Nephron progenitor cell (in vitro differentiated cells): ENCODE measurements around the gene NBEA.
"Not testable (repeated sequence)": the region's sequence is repeated elsewhere in the genome, so short reads cannot be mapped to it uniquely, and the experiment has no call there.

Source experiments
- DNase-seq: peaks from one replicate; pipeline ENCODE4 v3.0.0; 2021
- H3K27ac Mint-ChIP-seq: 2 replicates; pipeline ENCODE4 v1.8.0; 2021; ENCODE audit warnings: mild to moderate bottlenecking, moderate library complexity, mixed read lengths
- H3K27me3 Mint-ChIP-seq: 2 replicates; pipeline ENCODE4 v1.8.0; 2021; ENCODE audit warnings: mild to moderate bottlenecking, low read depth, mixed read lengths; ENCODE audit not compliant: poor library complexity
- H3K36me3 Mint-ChIP-seq: 2 replicates; pipeline ENCODE4 v1.8.0; 2021; ENCODE audit warnings: low read depth, mixed read lengths
- H3K4me1 Mint-ChIP-seq: 2 replicates; pipeline ENCODE4 v1.8.0; 2021; ENCODE audit warnings: mixed read lengths
- H3K4me3 Mint-ChIP-seq: 2 replicates; pipeline ENCODE4 v1.8.0; 2021; ENCODE audit warnings: mild to moderate bottlenecking, moderate library complexity, mixed read lengths
- H3K9me3 Mint-ChIP-seq: 2 replicates; pipeline ENCODE4 v1.8.0; 2021; ENCODE audit warnings: mild to moderate bottlenecking, moderate library complexity, mixed read lengths
- CTCF ChIP-seq: fragments of 200-600 bp; sonication (generic); IDR thresholded peaks from 2 replicates; pipeline ENCODE4 v1.5.0; 2021; ENCODE audit warnings: antibody characterized with exemption

NBEA gene

GRCh38 chr13:34964558-34964957 is 22.5 kb downstream of the NBEA start:
- H3K27ac Mint-ChIP-seq = no peak overlapping the region

DNA sequence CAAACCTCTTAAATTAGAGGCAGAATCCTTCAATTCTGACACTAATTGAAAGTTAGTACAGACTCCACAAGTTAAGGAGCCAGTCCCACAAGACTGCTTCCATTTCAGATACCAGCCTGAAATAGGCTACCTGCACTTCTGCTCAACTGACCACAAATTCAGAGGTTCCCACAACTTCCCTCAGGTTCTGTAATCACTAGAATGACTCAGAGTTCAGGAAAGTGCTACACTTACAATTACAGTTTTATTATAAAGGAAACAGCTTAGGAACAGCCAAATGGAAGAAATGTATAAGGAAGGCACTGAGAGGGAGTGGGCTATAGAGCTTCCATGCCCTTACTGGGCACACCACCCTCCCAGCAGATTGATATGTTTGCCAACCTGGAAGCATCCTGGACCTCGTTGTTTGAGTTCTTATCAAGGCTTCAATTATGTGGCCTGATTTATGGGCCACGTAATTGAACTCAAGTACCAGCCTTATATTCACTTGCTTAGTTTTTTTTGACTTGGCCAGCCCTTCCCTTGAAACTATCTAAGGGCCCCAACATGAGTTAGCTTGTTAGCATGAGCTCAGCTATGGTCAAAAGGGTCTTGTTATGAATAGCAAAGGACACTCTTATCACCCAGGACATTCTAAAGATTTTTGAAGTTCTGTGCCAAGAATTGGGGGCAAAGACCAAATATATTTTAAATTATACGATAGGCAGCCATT is 25.9 kb downstream of the NBEA start:
- no peaks in the 10 kb centered on the region for H3K4me1 Mint-ChIP-seq
- TF ChIP-seq CTCF = no peak
- no peak for DNase-seq
- no peaks in the 10 kb centered on the region for H3K27me3 Mint-ChIP-seq
- no peak overlapping the region for H3K27ac Mint-ChIP-seq
- H3K36me3 Mint-ChIP-seq = peaks cover 41% of the 10 kb centered on the region
- H3K4me3 Mint-ChIP-seq = no peak overlapping the region
- peaks cover 40% of the 10 kb centered on the region for H3K9me3 Mint-ChIP-seq

More at GRCh38 chr13:34964558-34964957, 22.5 kb downstream of the NBEA start:
- H3K9me3 Mint-ChIP-seq = peaks cover 7% of the 10 kb centered on the region
- TF ChIP-seq CTCF = no peak
- peaks cover 8% of the 10 kb centered on the region for H3K36me3 Mint-ChIP-seq
- no peak for DNase-seq
- H3K4me3 Mint-ChIP-seq = no peak overlapping the region
- no peaks in the 10 kb centered on the region for H3K4me1 Mint-ChIP-seq
- no peaks in the 10 kb centered on the region for H3K27me3 Mint-ChIP-seq

DNA sequence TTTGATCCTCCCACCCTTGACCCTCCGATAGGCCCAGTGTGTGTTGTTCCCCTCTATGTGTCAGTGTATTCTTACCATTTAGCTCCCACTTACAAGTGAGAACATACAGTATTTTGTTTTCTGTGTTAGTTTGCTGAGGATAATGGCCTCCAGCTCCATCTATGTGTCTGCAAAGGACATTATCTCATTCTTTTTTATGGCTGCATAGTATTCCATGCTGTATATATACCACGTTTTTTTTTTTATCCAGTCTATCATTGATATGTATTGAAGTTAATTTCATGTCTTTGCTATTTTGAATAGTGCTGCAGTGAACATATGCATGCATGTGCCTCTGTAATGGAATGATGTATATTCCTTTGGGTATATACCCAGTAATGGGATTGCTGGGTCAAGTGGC is 27.5 kb downstream of the NBEA start:
- peaks cover 47% of the 10 kb centered on the region for H3K9me3 Mint-ChIP-seq
- H3K36me3 Mint-ChIP-seq = peaks cover 49% of the 10 kb centered on the region
- not testable (repeated sequence) for H3K27ac Mint-ChIP-seq, H3K4me3 Mint-ChIP-seq, H3K4me1 Mint-ChIP-seq, H3K27me3 Mint-ChIP-seq, DNase-seq

DNA sequence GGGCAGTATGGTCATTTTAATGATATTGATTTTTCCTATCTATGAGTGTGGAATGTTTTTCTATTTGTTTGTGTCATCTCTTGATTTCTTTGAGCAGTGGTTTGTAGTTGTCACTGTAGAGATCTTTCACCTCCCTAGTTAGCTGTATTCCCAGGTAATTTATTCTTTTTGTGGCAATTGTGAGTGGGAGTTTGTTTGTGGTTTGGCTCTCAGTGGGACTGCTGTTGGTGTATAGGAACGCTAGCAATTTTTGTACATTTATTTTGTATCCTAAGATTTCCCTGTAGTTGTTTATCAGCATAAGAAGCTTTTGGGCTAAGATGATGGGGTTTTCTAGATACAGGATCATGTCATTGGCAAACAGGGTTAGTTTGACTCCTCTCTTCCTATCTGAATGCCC is 28.9 kb downstream of the NBEA start:
- no peaks in the 10 kb centered on the region for H3K27me3 Mint-ChIP-seq
- no peak for DNase-seq
- H3K4me1 Mint-ChIP-seq = no peaks in the 10 kb centered on the region
- no peak overlapping the region for H3K4me3 Mint-ChIP-seq
- H3K27ac Mint-ChIP-seq = no peak overlapping the region
- peaks cover 61% of the 10 kb centered on the region for H3K36me3 Mint-ChIP-seq
- no peak for TF ChIP-seq CTCF
- peaks cover 56% of the 10 kb centered on the region for H3K9me3 Mint-ChIP-seq

GRCh38 chr13:34971473-34971872 is 29.4 kb downstream of the NBEA start:
- H3K9me3 Mint-ChIP-seq = peaks cover 58% of the 10 kb centered on the region
- no peak overlapping the region for H3K27ac Mint-ChIP-seq
- H3K36me3 Mint-ChIP-seq = peaks cover 66% of the 10 kb centered on the region
- H3K4me1 Mint-ChIP-seq = no peaks in the 10 kb centered on the region
- no peaks in the 10 kb centered on the region for H3K27me3 Mint-ChIP-seq
- no peak for TF ChIP-seq CTCF
- H3K4me3 Mint-ChIP-seq = no peak overlapping the region
- DNase-seq = no peak

GRCh38 chr13:34985199-34985598 is 43.1 kb downstream of the NBEA start:
- H3K36me3 Mint-ChIP-seq = peaks cover 29% of the 10 kb centered on the region
- not testable (repeated sequence) for H3K27ac Mint-ChIP-seq

DNA sequence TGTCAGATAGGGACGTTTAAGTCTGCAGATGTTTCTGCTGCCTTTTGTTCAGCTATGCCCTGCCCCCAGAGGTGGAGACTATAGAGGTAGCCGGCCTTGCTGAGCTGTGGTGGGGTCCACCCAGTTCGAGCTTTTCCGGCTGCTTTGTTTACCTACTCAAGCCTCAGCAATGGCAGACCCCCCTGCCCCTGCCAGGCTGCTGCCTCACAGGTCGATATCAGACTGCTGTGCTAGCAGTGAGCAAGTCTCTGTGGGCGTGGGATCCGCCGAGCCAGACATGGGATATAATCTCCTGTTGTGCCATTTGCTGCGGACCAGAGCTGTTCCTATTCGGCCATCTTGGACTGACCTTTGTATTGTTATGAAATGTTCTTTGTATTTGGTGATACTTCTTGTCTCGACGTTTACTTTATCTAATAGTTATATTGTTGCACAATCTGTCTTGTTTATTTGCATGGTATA is 46.3 kb downstream of the NBEA start:
- H3K27me3 Mint-ChIP-seq = no peaks in the 10 kb centered on the region
- peaks cover 90% of the 10 kb centered on the region for H3K9me3 Mint-ChIP-seq
- no peak overlapping the region for H3K4me3 Mint-ChIP-seq
- DNase-seq = no peak
- no peak overlapping the region for H3K27ac Mint-ChIP-seq
- peaks cover 54% of the 10 kb centered on the region for H3K36me3 Mint-ChIP-seq
- TF ChIP-seq CTCF = no peak
- no peaks in the 10 kb centered on the region for H3K4me1 Mint-ChIP-seq

More at GRCh38 chr13:34985199-34985598, 43.1 kb downstream of the NBEA start:
- H3K9me3 Mint-ChIP-seq = peaks cover 64% of the 10 kb centered on the region
- DNase-seq, H3K4me3 Mint-ChIP-seq, H3K4me1 Mint-ChIP-seq, H3K27me3 Mint-ChIP-seq: not testable (repeated sequence)
